IPS DF 4.7 (cell line): ENCODE results near the gene NEUROG3.

ENCODE experiments used
- DNase-seq: peaks from one replicate; pipeline ENCODE4 v3.0.0-alpha.2; 2013; ENCODE audit warnings: low spot score; ENCODE audit errors: extremely low read depth

NEUROG3 gene

GRCh38 chr10:69573056-69573806, at the start of gene NEUROG3:
TSS of gene NEUROG3 (minus strand) at chr10:69573422. CDS start at chr10:69573043, 379 bp downstream.
- DNase-seq = no peak

DNA sequence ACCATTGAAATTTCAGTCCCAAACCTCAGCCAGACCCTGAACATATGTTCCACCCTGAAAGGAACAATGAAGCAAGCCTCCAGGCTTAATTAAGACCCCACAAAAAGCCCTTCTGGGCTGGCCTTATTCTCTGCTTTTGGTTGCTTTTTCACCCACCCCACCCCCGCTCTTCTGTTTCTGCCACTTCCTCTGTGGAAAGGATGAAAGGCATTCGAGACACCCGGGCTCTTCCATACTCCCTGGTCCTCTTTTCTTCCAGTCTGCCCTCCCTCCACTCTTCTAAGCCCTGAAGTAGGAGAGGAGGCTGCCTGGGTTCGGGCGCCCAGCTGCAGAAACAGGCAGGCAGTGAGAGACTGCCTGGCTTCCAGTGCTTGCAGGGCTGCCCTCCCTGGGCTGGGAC, 47.4 kb upstream of the NEUROG3 start:
- no peak for DNase-seq

- no peak for DNase-seq
Measured at GRCh38 chr10:69619626-69620025, 46.4 kb upstream of the NEUROG3 start.

DNA sequence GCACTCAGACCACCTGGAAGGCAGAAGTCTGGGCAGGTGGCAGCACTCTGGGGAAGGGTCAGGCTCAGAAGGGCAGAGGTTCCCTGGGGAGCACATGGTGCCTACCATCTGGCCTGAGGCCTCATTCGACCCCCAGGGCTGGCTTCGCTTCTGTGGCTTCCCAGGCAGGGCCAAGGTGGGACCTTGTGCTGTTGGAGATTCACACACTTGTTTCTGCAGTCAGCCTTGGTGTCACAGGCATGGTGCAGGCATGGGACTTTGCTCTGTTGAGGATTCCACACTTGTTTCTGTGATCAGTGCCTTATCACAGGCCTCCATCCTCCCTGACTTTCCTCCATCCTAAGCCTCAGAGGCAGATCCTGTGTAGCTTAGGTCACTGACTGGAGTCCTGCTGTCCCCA, 45.5 kb upstream of the NEUROG3 start:
- DNase-seq = no peak

DNA sequence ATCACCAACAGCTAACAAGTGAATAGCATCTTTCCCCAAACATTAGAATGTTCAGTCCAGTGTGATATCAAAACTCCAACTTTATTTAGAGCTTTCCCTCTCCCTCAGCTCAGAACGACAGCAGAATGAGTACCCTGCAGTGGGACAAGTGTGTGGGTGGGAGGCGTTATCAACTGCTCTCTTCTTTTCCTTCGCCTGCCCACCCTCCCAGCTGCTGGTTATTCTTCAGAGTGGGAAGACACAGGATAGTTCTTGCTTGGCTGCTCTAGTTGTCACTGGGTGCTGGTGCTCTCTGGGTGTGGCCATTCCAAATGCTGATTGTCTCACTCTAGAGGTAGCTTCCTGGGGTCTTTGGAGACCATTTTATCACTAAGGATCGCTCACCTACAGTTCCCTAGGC, 43.1 kb upstream of the NEUROG3 start:
- DNase-seq = no peak

DNA sequence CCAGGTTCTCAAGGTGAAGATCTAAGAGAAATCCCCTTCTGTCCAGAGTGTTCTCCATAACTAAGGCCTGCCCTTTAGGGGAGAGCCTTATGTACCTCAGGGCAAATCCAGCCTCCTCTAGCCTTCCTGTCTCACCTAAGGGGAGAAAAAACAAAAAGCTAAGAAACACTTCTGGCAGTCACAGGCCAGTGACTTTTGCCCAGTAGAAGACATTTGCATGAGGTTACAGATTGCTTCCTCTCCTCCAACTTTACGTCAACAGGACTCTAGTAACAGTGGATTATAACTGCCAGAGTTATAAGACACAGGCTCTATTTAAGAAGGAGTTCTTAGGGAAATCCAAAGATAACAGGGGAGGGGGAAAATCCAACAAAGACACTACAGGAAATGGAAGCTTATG, 40.9 kb upstream of the NEUROG3 start:
- no peak for DNase-seq

DNA sequence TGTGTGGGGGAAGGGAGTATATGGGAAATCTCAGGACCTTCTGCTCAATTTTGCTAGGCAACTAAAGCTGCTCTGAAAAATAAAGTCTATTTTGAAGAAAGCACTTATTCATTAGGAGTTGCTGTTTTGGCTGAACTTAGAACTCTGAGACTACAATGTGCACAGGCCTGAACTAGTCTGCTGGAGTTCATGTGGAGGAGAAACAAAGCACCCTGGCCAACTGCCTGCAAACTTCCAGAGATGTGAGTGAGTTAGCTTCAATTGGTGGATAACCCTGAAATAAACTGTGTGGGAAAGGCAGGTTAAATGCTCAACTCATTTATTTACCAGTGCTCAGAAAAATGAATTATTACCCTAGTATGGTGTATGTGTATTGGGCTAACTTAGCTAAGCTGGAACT, 39.5 kb upstream of the NEUROG3 start:
- no peak for DNase-seq

DNA sequence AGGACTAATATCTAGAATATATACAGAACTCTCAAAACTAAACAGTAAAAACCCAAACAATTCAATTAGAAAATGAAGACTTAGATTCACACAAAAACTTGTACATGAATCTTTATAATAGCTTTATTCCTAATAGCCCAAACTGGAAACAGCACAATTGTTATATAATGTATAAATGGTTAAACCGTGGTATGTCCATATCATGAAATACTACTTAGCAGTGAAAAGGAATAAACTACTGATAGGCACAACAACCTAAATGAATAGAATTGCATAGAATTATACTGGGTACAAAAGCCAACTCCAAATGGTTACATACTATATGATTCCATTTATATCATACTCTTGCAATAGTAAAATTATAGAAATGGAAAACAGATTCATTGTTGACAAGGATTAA, 35.9 kb upstream of the NEUROG3 start:
- no peak for DNase-seq

DNA sequence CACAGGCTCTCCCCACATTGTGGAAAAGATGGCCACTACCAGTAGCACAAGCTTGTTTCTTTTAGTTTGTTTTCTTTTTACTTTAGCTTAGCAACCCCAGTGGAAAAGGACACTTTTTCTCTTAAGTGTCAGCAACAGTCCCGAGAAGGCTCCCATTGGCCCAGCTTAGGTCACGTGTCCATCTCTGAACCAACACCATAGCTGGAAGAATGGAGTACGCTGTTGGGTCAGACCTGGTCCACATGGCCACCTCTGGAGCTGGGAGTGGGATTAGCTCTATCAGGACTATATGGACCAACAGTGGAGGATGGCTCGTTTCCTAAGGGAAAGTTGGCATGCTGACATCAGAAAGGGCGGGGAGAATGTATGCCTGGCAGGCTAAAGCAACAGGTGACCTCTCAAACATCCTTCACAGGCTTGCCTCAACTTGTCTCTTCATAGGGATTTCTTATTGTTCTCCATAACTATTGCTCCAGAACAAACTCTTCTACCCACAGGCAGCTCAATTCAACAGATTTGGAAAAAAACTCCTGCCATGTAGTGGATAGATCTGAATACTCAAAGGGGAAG, 27.6 kb upstream of the NEUROG3 start:
- no peak for DNase-seq

- DNase-seq = no peak
Measured at GRCh38 chr10:69588358-69588757, 15.1 kb upstream of the NEUROG3 start.

DNA sequence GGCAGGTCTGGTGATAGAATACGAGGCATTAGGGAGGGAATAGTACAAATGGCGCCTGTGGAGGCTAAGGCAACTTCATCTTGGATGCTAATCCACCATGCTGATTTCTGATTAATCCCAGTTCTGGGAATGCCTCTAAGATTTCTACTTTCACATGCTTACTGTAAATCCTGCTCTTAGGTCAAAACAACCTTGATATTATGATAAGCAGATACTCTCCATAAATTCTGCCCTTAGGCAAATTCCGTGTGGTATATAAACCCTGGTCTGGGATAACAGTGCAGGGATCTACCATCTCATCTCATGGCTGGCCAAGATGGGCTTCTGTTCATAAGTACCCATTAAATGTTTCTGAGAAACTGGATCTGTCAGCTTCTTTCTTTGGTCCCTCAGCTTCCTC, 11.4 kb upstream of the NEUROG3 start:
- no peak for DNase-seq

DNA sequence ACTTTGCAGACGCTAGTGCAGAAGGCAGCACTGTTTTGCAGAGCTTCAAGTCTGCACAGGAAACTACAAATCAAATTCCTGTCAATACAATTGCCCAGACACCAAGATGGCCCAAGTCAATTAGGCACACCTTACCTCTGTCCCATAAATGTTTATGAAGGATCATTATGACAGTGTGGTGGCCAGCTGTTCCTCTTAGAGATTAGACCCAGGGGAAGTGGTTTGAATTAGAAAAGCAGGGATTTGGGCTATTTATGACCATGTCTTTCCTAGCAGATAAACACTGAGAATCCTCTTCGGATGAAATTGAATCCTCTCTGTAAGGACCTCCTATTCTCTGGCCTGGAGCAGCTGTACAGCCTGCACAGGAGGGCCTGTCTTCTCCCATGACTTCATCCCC, 9.9 kb upstream of the NEUROG3 start:
- no peak for DNase-seq

- no peak for DNase-seq
Measured at GRCh38 chr10:69580435-69580834, 7.2 kb upstream of the NEUROG3 start.

GRCh38 chr10:69579464-69580060, 6.3 kb upstream of the NEUROG3 start:
- no peak for DNase-seq

GRCh38 chr10:69578508-69578991, 5.3 kb upstream of the NEUROG3 start:
- DNase-seq = no peak

- no peak for DNase-seq
Measured at GRCh38 chr10:69577268-69578232, 4.3 kb upstream of the NEUROG3 start.

DNA sequence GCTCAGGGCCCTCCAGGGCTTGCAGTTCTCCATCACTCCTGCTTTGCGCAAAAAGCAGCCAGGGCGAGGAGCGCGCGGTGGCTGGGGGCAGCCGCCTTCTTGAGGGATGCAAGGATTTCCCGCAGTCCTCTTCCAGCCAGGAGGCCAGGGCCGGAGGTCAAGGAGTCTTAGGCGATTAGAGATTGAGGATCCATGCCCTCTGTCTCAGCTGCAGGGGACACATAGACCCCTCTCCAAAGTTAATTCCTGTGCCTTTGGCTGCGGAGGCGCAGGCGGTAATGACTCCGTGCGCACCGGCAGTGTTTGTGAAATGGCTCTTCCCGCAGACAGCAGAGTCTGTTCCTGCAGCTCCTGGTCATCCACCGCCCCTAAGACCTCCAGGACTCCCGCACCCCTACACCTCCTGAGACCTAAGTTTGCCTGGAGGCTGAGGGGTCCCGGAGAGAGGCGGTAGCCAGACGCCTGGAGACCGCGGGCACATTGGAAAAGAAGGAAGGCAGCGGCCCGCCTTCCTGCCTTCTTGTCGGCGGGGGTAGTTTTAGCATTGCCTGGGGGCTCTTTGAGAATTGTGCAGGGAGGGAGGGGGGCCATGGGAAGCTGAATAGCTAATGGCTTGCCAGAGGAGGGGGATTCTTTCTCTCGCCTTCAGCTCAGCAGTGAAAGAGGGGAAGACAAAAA, 3.3 kb upstream of the NEUROG3 start:
- no peak for DNase-seq

DNA sequence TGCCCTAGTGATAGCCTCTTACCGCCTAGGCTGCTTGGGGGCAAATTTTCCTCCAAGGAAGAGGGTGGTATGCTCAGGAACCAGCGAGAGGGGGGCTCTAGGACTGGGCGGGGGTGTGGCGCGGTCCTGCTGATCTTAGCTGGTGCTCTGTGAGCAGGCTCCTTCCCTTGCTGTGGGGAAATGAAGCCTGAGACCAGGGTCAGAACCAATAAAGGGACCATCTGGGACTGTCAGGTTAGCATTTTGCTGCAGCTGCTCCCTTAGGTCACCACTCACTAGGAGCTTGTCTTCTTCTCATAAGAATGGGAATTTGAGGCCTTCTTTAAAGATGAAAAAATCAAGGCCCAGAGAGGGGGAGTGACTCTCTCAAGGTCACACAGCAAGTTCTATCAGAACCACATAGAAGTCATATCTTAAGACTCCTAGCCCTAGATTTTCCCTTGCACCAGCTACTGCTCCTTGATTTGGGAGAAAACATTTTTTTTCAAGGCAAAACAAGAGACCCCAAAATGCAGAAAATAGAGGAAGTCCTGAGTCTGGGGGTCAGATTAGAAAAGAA, 2.0 kb upstream of the NEUROG3 start:
- no peak for DNase-seq

GRCh38 chr10:69574571-69574978, 1.4 kb upstream of the NEUROG3 start:
- no peak for DNase-seq

DNA sequence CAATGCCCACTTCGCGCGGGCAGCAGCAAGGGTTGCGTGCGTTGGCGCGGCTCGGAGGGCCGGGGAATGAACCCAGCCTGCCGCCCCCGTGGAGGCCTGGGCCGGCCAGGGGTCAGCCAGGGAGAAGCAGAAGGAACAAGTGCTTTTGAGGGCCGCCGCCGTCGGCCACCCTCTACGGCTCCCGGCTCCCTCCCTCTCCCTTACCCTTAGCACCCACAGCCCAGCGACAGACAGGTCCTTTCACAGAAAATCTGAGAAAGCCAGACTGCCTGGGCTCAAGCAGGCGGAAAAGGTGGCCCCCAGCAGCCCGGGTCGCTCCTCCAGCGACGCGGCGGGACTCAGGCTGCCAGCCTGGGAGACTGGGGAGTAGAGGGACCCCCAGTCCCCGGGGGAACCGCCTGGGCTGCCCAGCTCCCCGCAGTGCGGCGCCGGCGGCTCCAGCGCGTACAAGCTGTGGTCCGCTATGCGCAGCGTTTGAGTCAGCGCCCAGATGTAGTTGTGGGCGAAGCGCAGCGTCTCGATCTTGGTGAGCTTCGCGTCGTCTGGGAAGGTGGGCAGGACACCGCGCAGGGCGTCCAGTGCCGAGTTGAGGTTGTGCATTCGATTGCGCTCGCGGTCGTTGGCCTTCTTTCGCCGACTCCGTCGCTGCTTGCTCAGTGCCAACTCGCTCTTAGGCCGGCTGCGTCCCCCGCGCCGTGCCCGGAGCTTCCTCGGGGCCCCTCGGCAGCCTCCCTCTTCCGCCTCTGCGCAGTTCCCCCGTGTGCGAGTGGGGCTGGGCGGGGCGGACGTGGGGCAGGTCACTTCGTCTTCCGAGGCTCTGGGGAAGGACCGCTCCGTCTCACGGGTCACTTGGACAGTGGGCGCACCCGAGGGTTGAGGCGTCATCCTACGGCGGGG, 815 bp downstream of the NEUROG3 start:
- DNase-seq = no peak
